B cell (primary cell): ENCODE results near the gene ANKS1B. TPM values are rescaled to one million over a fixed set of nuclear protein-coding genes. Genes with fewer than 3 reads are reported as not detected.

ENCODE experiments used
- ATAC-seq: fragments of 200-7000 bp; cut with Tn5 transposase; one replicate; pipeline ENCODE4 v1.10.0; 2021; ENCODE audit warnings: low read depth, mild to moderate bottlenecking, moderate number of reproducible peaks, moderate library complexity
- CTCF ChIA-PET: fragments of 350-600 bp; sonication (Branson Sonifier 250); formaldehyde crosslinking; loops from one replicate; lab custom pipeline; 2021; ENCODE audit warnings: antibody characterized with exemption, inconsistent platforms; lab: Charles Lee
- POLR2A ChIA-PET: fragments of 350-600 bp; sonication (Branson Sonifier 250); formaldehyde crosslinking; loops from one replicate; lab custom pipeline; 2021; ENCODE audit warnings: antibody characterized with exemption; lab: Charles Lee
- DNase-seq: peaks from one replicate; pipeline ENCODE4 v3.0.0; 2013
- H2AFZ ChIP-seq: 2 replicates; pipeline ENCODE4 v1.6.1; 2012; ENCODE audit warnings: mild to moderate bottlenecking, low read depth, low read length; ENCODE audit not compliant: insufficient read depth, poor library complexity, severe bottlenecking
- H3K27ac ChIP-seq, 2 donors: 1 replicate in 1 of 2; 2 replicates in 1 of 2; pipeline ENCODE4 v1.5.1; 2012 to 2013; ENCODE audit warnings: low read length in 2 of 2, mild to moderate bottlenecking in 2 of 2, moderate library complexity in 1 of 2
- H3K27me3 ChIP-seq, 4 experiments: fragments of 200-600 bp in 1 of 4; sonication (generic) in 1 of 4; replicated peaks in 1 of 4; 1 replicate in 2 of 4; 2 replicates in 2 of 4; pipeline versions ENCODE4 v1.6.1 to v1.7.0; 2013 to 2016; ENCODE audit warnings: low read length in 3 of 4, mild to moderate bottlenecking in 2 of 4, mixed read lengths in 1 of 4, moderate library complexity in 1 of 4; ENCODE audit not compliant: insufficient read depth in 4 of 4, control insufficient read depth in 3 of 4; ENCODE audit errors: control extremely low read depth in 1 of 4
- H3K36me3 ChIP-seq, 2 experiments: replicated peaks in 1 of 2; 1 replicate in 1 of 2; 2 replicates in 1 of 2; pipeline versions ENCODE4 v1.6.1 to v1.7.1; 2013; ENCODE audit warnings: low read length in 1 of 2; ENCODE audit not compliant: insufficient read depth in 2 of 2, control insufficient read depth in 1 of 2; ENCODE audit errors: control extremely low read depth in 1 of 2, extremely low read depth in 1 of 2
- H3K4me1 ChIP-seq, 2 donors: fragments of 200-600 bp in 1 of 2; sonication (generic) in 1 of 2; 1 replicate in 1 of 2; 2 replicates in 1 of 2; pipeline versions ENCODE4 v1.5.1 to v1.6.1; 2013 to 2017; ENCODE audit warnings: low read length in 2 of 2; ENCODE audit not compliant: control insufficient read depth in 2 of 2, insufficient read depth in 2 of 2
- H3K4me2 ChIP-seq: replicated peaks from 2 replicates; pipeline ENCODE3; 2012; ENCODE audit warnings: mild to moderate bottlenecking, low read depth, low read length; ENCODE audit not compliant: poor library complexity, severe bottlenecking
- H3K4me3 ChIP-seq, 5 experiments: fragments of 200-600 bp in 1 of 5; sonication (generic) in 1 of 5; 1 replicate in 3 of 5; 2 replicates in 2 of 5; pipeline versions ENCODE4 v1.5.1 to v1.7.0; 2011 to 2016; ENCODE audit warnings: low read length in 4 of 5, mild to moderate bottlenecking in 4 of 5, low read depth in 2 of 5, control low read depth in 1 of 5, moderate library complexity in 1 of 5; ENCODE audit not compliant: insufficient read depth in 1 of 5; ENCODE audit errors: control extremely low read depth in 1 of 5, extremely low read depth in 1 of 5
- H3K79me2 ChIP-seq: fragments of 200-600 bp; sonication (generic); one replicate; pipeline ENCODE4 v1.6.0; 2016; ENCODE audit warnings: low read length; ENCODE audit not compliant: control insufficient read depth, insufficient read depth
- H3K9ac ChIP-seq: fragments of 200-600 bp; sonication (generic); 2 replicates; pipeline ENCODE4 v1.6.1; 2017; ENCODE audit warnings: mild to moderate bottlenecking, low read length, moderate library complexity
- H3K9me3 ChIP-seq, 3 donors: one replicate each; pipeline versions ENCODE4 v1.6.1 to v1.7.1; 2013; ENCODE audit warnings: low read length in 2 of 3; ENCODE audit not compliant: control insufficient read depth in 2 of 3, insufficient read depth in 1 of 3; ENCODE audit errors: control extremely low read depth in 1 of 3
- H4K20me1 ChIP-seq: 2 replicates; pipeline ENCODE4 v1.6.0; 2012; ENCODE audit warnings: mild to moderate bottlenecking, low read length; ENCODE audit not compliant: insufficient read depth, control insufficient read depth, poor library complexity, severe bottlenecking
- H3K27ac Mint-ChIP-seq: one replicate; pipeline ENCODE4 v1.8.0; 2021; ENCODE audit warnings: mixed read lengths
- H3K27me3 Mint-ChIP-seq: one replicate; pipeline ENCODE4 v1.8.0; 2021; ENCODE audit warnings: mixed read lengths
- H3K4me1 Mint-ChIP-seq: one replicate; pipeline ENCODE4 v1.8.0; 2021; ENCODE audit warnings: mixed read lengths
- H3K4me3 Mint-ChIP-seq: one replicate; pipeline ENCODE4 v1.8.0; 2021; ENCODE audit warnings: mixed read lengths
- H3K9me3 Mint-ChIP-seq: one replicate; pipeline ENCODE4 v1.8.0; 2022; ENCODE audit warnings: mixed read lengths; ENCODE audit not compliant: insufficient read depth
- CTCF ChIP-seq: fragments of 200-600 bp; IDR thresholded peaks from one replicate; pipeline ENCODE4 v1.8.0; 2022; ENCODE audit warnings: antibody characterized with exemption, mild to moderate bottlenecking
- EZH2 ChIP-seq: IDR thresholded peaks from 2 replicates; pipeline ENCODE4 v1.6.1; 2012; ENCODE audit warnings: borderline replicate concordance, low read depth, mild to moderate bottlenecking, moderate library complexity, low read length; ENCODE audit not compliant: insufficient read depth, poor library complexity, severe bottlenecking
- WGBS: methylation state at CpG from one replicate; pipeline ENCODE4 v1.1.5; 2013; ENCODE audit warnings: missing lambda C conversion rate; ENCODE audit not compliant: insufficient coverage; 5-methylcytosine and 5-hydroxymethylcytosine counted together
- intact Hi-C: fragments of 100-400 bp; cut with micrococcal nuclease; formaldehyde crosslinking; loops from one replicate; pipeline ENCODE4 v1.10.0; 2022
- polyA plus RNA-seq: library from polyadenylated mRNA; depleted of rRNA; stranded (reverse); fragments of >200 nt; gene quantifications from 2 replicates; pipeline ENCODE4 v1.2.3, GENCODE V29; 2012
- total RNA-seq, 2 donors: library from RNA; stranded (reverse); fragments of 120-200 nt in 1 of 2; gene quantifications; 1 replicate in 1 of 2; 2 replicates in 1 of 2; pipeline versions ENCODE4 v1.2.3 to v1.2.4, GENCODE V29; 2013 to 2022

Gene ANKS1B
- total and polyA plus RNA-seq, 2 donors (not counting 1 experiment from before 2014, with no cell fraction given) = not detected

- TF ChIP-seq EZH2 (no peak), CTCF (no peak)
These were observed 832.4 kb downstream of the ANKS1B start for GRCh38 chr12:99152337-99152736.

GRCh38 chr12:99151744-99152143, 833.0 kb downstream of the ANKS1B start:
- no peak for DNase-seq
- intact Hi-C loops = no loop called here

More at GRCh38 chr12:99152337-99152736, 832.4 kb downstream of the ANKS1B start:
- Histone ChIP-seq H3K79me2 (no peaks in the 10 kb centered on the region), H3K9ac (no peak overlapping the region), H3K4me3 (no peak overlapping the region), H3K27ac (no peak overlapping the region), H3K4me1 (no peaks in the 10 kb centered on the region), H4K20me1 (no peaks in the 10 kb centered on the region), H3K9me3 (no peaks in the 10 kb centered on the region), H3K27me3 (no peaks in the 10 kb centered on the region), H2AFZ (no peak overlapping the region), H3K36me3 (no peaks in the 10 kb centered on the region), H3K4me2 (no peak overlapping the region)
- no peaks in the 10 kb centered on the region for H3K9me3 Mint-ChIP-seq
- no peak for DNase-seq
- intact Hi-C loops = no loop called here
- ChIA-PET POLR2A (no interaction called here), CTCF (no interaction called here)
- H3K27ac Mint-ChIP-seq = no peak overlapping the region
- no peak overlapping the region for H3K4me3 Mint-ChIP-seq
- no peaks in the 10 kb centered on the region for H3K4me1 Mint-ChIP-seq
- no peak for ATAC-seq
- WGBS = no CpG with 5 or more reads among the region's 2 CpGs
- H3K27me3 Mint-ChIP-seq = no peaks in the 10 kb centered on the region

More at GRCh38 chr12:99151744-99152143, 833.0 kb downstream of the ANKS1B start:
- Histone ChIP-seq H3K4me3 (no peak overlapping the region), H3K9me3 (no peaks in the 10 kb centered on the region), H3K27ac (no peak overlapping the region), H3K36me3 (no peaks in the 10 kb centered on the region), H3K9ac (no peak overlapping the region), H3K4me2 (no peak overlapping the region), H3K79me2 (no peaks in the 10 kb centered on the region), H3K4me1 (no peaks in the 10 kb centered on the region), H4K20me1 (no peaks in the 10 kb centered on the region), H2AFZ (no peak overlapping the region), H3K27me3 (no peaks in the 10 kb centered on the region)
- ATAC-seq = no peak
- no peak for TF ChIP-seq EZH2
- no peak for TF ChIP-seq CTCF
- Mint-ChIP-seq H3K27me3 (no peaks in the 10 kb centered on the region), H3K9me3 (no peaks in the 10 kb centered on the region), H3K4me3 (no peak overlapping the region), H3K4me1 (no peaks in the 10 kb centered on the region), H3K27ac (no peak overlapping the region)
- CTCF ChIA-PET = no interaction called here
- POLR2A ChIA-PET = no interaction called here
